Ishikawa (cell line): ENCODE data around the gene KMT5B.

Experiments used
- CEBPB ChIP-seq: IDR thresholded peaks from 2 replicates; pipeline ENCODE4 v1.6.1; 2012
- CREB1 ChIP-seq: IDR thresholded peaks from 2 replicates; pipeline ENCODE4 v1.6.1; 2012; ENCODE audit warnings: low read depth
- EGR1 ChIP-seq: IDR thresholded peaks from 2 replicates; pipeline ENCODE4 v1.6.1; 2012
- EP300 ChIP-seq: IDR thresholded peaks from 2 replicates; pipeline ENCODE4 v1.6.1; 2012; ENCODE audit warnings: borderline replicate concordance
- FOXM1 ChIP-seq: IDR thresholded peaks from 2 replicates; pipeline ENCODE4 v1.6.1; 2012; ENCODE audit warnings: low read depth, borderline replicate concordance
- NFIC ChIP-seq: IDR thresholded peaks from 2 replicates; pipeline ENCODE4 v1.6.1; 2012
- RAD21 ChIP-seq: IDR thresholded peaks from 2 replicates; pipeline ENCODE4 v1.6.1; 2012; ENCODE audit warnings: low read depth
- TAF1 ChIP-seq: IDR thresholded peaks from 2 replicates; pipeline ENCODE4 v1.6.1; 2012; ENCODE audit warnings: low read depth, mild to moderate bottlenecking
- TCF12 ChIP-seq: IDR thresholded peaks from 2 replicates; pipeline ENCODE4 v1.6.1; 2012; ENCODE audit warnings: low read depth
- TEAD4 ChIP-seq: IDR thresholded peaks from 2 replicates; pipeline ENCODE4 v1.6.1; 2012
- YY1 ChIP-seq: IDR thresholded peaks from 2 replicates; pipeline ENCODE4 v1.6.1; 2012; ENCODE audit warnings: low read depth
- ZBTB7A ChIP-seq: IDR thresholded peaks from 2 replicates; pipeline ENCODE4 v1.6.1; 2012; ENCODE audit warnings: low read depth
- TF ChIP-seq, protein P1 (sequence below): IDR thresholded peaks from 2 replicates; pipeline ENCODE4 v1.6.1; 2012
- TF ChIP-seq, protein P2 (sequence below): IDR thresholded peaks from 2 replicates; pipeline ENCODE4 v1.6.1; 2012; ENCODE audit warnings: low read depth, mild to moderate bottlenecking
- TF ChIP-seq, protein P3 (sequence below): IDR thresholded peaks from 2 replicates; pipeline ENCODE4 v1.6.1; 2012

The KMT5B gene

DNA sequence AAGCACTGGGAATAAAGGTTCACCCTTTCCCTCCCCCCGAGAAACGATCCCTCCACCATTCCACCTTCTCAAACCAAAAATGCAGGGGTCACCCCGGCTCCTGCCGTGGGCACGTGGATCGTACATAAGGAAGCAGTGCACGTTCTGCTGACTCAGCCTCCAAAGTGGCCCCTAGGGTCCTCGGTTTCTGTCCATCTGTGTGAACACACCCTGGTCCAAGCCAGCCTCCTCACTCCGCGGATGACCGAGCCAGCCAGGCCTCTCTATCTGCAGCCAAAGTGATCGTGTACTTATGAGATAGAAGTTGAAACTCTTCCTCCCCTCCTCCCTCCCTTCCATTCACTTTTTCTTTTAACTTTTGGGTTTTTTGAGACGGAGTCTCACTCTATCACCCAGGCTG is 42.4 kb upstream of the KMT5B start:
- TF ChIP-seq EP300, result no peak
- TF ChIP-seq, protein P1, sequence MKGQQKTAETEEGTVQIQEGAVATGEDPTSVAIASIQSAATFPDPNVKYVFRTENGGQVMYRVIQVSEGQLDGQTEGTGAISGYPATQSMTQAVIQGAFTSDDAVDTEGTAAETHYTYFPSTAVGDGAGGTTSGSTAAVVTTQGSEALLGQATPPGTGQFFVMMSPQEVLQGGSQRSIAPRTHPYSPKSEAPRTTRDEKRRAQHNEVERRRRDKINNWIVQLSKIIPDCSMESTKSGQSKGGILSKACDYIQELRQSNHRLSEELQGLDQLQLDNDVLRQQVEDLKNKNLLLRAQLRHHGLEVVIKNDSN, result no peak
- TF ChIP-seq, protein P2, sequence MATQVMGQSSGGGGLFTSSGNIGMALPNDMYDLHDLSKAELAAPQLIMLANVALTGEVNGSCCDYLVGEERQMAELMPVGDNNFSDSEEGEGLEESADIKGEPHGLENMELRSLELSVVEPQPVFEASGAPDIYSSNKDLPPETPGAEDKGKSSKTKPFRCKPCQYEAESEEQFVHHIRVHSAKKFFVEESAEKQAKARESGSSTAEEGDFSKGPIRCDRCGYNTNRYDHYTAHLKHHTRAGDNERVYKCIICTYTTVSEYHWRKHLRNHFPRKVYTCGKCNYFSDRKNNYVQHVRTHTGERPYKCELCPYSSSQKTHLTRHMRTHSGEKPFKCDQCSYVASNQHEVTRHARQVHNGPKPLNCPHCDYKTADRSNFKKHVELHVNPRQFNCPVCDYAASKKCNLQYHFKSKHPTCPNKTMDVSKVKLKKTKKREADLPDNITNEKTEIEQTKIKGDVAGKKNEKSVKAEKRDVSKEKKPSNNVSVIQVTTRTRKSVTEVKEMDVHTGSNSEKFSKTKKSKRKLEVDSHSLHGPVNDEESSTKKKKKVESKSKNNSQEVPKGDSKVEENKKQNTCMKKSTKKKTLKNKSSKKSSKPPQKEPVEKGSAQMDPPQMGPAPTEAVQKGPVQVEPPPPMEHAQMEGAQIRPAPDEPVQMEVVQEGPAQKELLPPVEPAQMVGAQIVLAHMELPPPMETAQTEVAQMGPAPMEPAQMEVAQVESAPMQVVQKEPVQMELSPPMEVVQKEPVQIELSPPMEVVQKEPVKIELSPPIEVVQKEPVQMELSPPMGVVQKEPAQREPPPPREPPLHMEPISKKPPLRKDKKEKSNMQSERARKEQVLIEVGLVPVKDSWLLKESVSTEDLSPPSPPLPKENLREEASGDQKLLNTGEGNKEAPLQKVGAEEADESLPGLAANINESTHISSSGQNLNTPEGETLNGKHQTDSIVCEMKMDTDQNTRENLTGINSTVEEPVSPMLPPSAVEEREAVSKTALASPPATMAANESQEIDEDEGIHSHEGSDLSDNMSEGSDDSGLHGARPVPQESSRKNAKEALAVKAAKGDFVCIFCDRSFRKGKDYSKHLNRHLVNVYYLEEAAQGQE, result no peak
- TF ChIP-seq TCF12, result no peak
- no peak for TF ChIP-seq ZBTB7A
- TF ChIP-seq, protein P3, sequence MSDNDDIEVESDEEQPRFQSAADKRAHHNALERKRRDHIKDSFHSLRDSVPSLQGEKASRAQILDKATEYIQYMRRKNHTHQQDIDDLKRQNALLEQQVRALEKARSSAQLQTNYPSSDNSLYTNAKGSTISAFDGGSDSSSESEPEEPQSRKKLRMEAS, result no peak
- no peak for TF ChIP-seq TAF1
- no peak for TF ChIP-seq NFIC
- no peak for TF ChIP-seq FOXM1
- no peak for TF ChIP-seq EGR1
- no peak for TF ChIP-seq YY1
- TF ChIP-seq CEBPB, result no peak
- TF ChIP-seq TEAD4, result no peak
- TF ChIP-seq RAD21, result no peak
- TF ChIP-seq CREB1, result no peak

DNA sequence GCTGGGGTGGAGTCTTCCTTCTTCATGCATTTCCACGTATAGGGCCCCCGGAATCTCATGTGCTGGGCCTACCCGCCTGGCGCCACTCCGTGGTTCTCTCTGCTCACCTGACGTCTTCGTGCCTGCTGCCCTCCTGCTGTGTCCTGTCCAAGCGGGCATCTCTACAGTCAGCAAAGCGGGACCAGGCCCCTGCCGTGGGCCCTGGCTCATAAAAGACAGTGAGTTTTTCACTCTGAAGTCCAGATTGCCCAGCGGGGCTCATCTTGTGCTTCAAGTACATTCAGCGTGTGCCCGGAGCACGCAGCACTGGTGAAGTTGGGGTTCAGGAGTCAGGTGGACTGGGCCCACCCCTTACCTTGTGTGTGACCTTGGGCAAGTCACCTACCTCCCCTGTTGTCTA is 41.3 kb upstream of the KMT5B start:
- TF ChIP-seq NFIC (no peak), TCF12 (no peak), FOXM1 (no peak), ZBTB7A (no peak), CEBPB (no peak), TAF1 (no peak), YY1 (no peak), RAD21 (no peak), CREB1 (no peak), EP300 (no peak), EGR1 (no peak), TEAD4 (no peak)
- TF ChIP-seq, protein P2, result no peak
- TF ChIP-seq, protein P1, result no peak
- TF ChIP-seq, protein P3, result no peak

DNA sequence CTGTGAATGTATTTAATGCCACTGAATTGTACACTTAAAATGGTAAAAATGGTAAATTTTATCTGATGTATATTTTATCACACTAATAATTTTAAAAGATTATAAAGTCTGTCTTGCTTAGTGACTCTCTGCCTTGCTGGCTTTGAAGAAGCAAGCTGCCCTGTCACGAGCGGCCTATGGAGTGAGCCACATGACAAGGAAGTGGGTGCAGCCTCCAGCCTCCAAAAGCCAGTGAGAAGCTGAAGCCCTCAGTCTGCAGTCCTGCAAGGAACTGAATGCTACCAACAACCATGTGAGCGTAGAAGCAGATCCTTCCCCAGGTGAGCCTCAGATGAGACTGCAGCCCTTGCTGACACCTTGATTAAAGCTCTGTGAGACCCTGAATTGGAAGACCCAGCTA is 38.7 kb upstream of the KMT5B start:
- TF ChIP-seq CREB1, result no peak
- TF ChIP-seq RAD21, result no peak
- TF ChIP-seq YY1, result no peak
- no peak for TF ChIP-seq TCF12
- no peak for TF ChIP-seq CEBPB
- TF ChIP-seq, protein P2, result no peak
- TF ChIP-seq TEAD4, result no peak
- TF ChIP-seq ZBTB7A, result no peak
- no peak for TF ChIP-seq EP300
- no peak for TF ChIP-seq TAF1
- no peak for TF ChIP-seq NFIC
- TF ChIP-seq, protein P3, result no peak
- no peak for TF ChIP-seq FOXM1
- no peak for TF ChIP-seq EGR1
- TF ChIP-seq, protein P1, result no peak

DNA sequence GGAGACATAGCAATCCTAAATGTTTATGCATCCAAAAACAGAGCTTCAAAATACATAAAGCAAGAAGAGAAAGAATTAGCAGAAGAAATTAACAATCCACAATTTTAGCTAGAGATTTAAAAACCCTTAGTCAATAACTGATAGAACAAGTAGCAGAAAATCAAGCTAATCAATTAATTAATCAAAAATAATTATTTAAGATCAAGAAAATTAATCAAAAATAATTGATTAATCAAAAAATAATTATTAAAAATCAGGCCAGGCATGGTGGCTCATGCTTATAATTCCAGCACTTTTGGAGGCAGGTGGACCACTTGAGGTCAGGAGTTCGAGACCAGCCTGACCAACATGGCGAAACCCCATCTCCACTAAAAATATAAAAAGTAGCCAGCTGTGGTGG is 29.5 kb upstream of the KMT5B start:
- TF ChIP-seq, protein P1, result no peak
- TF ChIP-seq EP300 (no peak), RAD21 (no peak), TAF1 (no peak), TEAD4 (no peak), CEBPB (no peak), YY1 (no peak), NFIC (no peak), ZBTB7A (no peak), CREB1 (no peak), FOXM1 (no peak), TCF12 (no peak), EGR1 (no peak)
- TF ChIP-seq, protein P2, result no peak
- TF ChIP-seq, protein P3, result no peak
